Memory B cell (primary cell): ENCODE measurements around the gene GJE1.

Source experiments
- ATAC-seq: fragments of 150-1000 bp; cut with Tn5 transposase; 2 replicates; pipeline ENCODE4 v1.10.0; 2021; ENCODE audit warnings: low read depth, mild to moderate bottlenecking, moderate library complexity
- DNase-seq, 2 donors: peaks; one replicate each; pipeline ENCODE4 v3.0.0; 2022; ENCODE audit warnings: low spot score in 2 of 2
- H3K27ac Mint-ChIP-seq: one replicate; pipeline ENCODE4 v1.8.0; 2022; ENCODE audit warnings: mild to moderate bottlenecking, moderate library complexity, mixed read lengths
- H3K27me3 Mint-ChIP-seq: one replicate; pipeline ENCODE4 v1.8.0; 2022; ENCODE audit warnings: mixed read lengths
- H3K36me3 Mint-ChIP-seq: one replicate; pipeline ENCODE4 v1.8.0; 2022; ENCODE audit warnings: mild to moderate bottlenecking, mixed read lengths
- H3K4me1 Mint-ChIP-seq: one replicate; pipeline ENCODE4 v1.8.0; 2022; ENCODE audit warnings: mixed read lengths
- H3K4me3 Mint-ChIP-seq: one replicate; pipeline ENCODE4 v1.8.0; 2022; ENCODE audit warnings: mild to moderate bottlenecking, moderate library complexity, mixed read lengths
- H3K9me3 Mint-ChIP-seq: one replicate; pipeline ENCODE4 v1.8.0; 2022; ENCODE audit warnings: mixed read lengths

Gene GJE1

GRCh38 chr6:142182004-142182403 lies 49.3 kb downstream of the GJE1 start:
- Mint-ChIP-seq H3K36me3 (peaks cover 30% of the 10 kb centered on the region), H3K4me3 (no peak overlapping the region), H3K27ac (no peak overlapping the region), H3K9me3 (peaks cover 5% of the 10 kb centered on the region), H3K27me3 (no peaks in the 10 kb centered on the region), H3K4me1 (peaks cover 14% of the 10 kb centered on the region)
- no peak for DNase-seq
- no peak for ATAC-seq

GRCh38 chr6:142183351-142183750 lies 50.6 kb downstream of the GJE1 start:
- no peak for ATAC-seq
- no peaks in the 10 kb centered on the region for H3K9me3 Mint-ChIP-seq
- no peaks in the 10 kb centered on the region for H3K27me3 Mint-ChIP-seq

GRCh38 chr6:142184307-142184706 lies 51.6 kb downstream of the GJE1 start:
- ATAC-seq (no peak), DNase-seq (no peak)
- H3K36me3 Mint-ChIP-seq = peaks cover 20% of the 10 kb centered on the region
- H3K4me1 Mint-ChIP-seq = peaks cover 14% of the 10 kb centered on the region
- no peaks in the 10 kb centered on the region for H3K9me3 Mint-ChIP-seq
- H3K27ac Mint-ChIP-seq = no peak overlapping the region
- no peak overlapping the region for H3K4me3 Mint-ChIP-seq
- H3K27me3 Mint-ChIP-seq = no peaks in the 10 kb centered on the region

More at GRCh38 chr6:142183351-142183750, 50.6 kb downstream of the GJE1 start:
- H3K4me3 Mint-ChIP-seq = no peak overlapping the region
- no peak overlapping the region for H3K27ac Mint-ChIP-seq
- no peak for DNase-seq
- peaks cover 20% of the 10 kb centered on the region for H3K36me3 Mint-ChIP-seq
- peaks cover 14% of the 10 kb centered on the region for H3K4me1 Mint-ChIP-seq
